HL-60 (cell line): ENCODE results near the gene MNS1.

ENCODE experiments used
- DNase-seq, 2 experiments: peaks; one replicate each; pipeline ENCODE4 v3.0.0-alpha.2; 2010 to 2020; ENCODE audit warnings: low read depth in 1 of 2, low spot score in 1 of 2
- H3K27ac ChIP-seq: fragments of 250-450 bp; sonication (Bioruptor Pico); replicated peaks from 2 replicates; pipeline ENCODE4 v1.5.1; 2020; ENCODE audit warnings: mild to moderate bottlenecking, moderate library complexity
- H3K27me3 ChIP-seq: fragments of 250-450 bp; sonication (Bioruptor Pico); 2 replicates; pipeline ENCODE4 v1.5.1; 2021; ENCODE audit warnings: mild to moderate bottlenecking, moderate library complexity; ENCODE audit not compliant: insufficient read depth, poor library complexity, severe bottlenecking
- H3K4me3 ChIP-seq: replicated peaks from 2 replicates; pipeline ENCODE4 v1.5.1; 2011; ENCODE audit warnings: mild to moderate bottlenecking, control low read depth, low read length; ENCODE audit not compliant: insufficient read depth
- GABPA ChIP-seq: IDR thresholded peaks from 2 replicates; pipeline ENCODE4 v1.6.1; 2012; ENCODE audit warnings: low read depth
- POLR2AphosphoS5 ChIP-seq: IDR thresholded peaks from 2 replicates; pipeline ENCODE4 v1.6.1; 2012; ENCODE audit warnings: low read depth
- SPI1 ChIP-seq: IDR thresholded peaks from 2 replicates; pipeline ENCODE4 v1.6.1; 2012; ENCODE audit warnings: low read depth, mild to moderate bottlenecking, borderline replicate concordance
- TF ChIP-seq, protein P1 (sequence below): IDR thresholded peaks from 2 replicates; pipeline ENCODE4 v1.6.1; 2012; ENCODE audit warnings: low read depth; ENCODE audit not compliant: insufficient replicate concordance
- TF ChIP-seq, protein P2 (sequence below): IDR thresholded peaks from one replicate; pipeline ENCODE4 v1.5.1; 2011; ENCODE audit warnings: low read length, control low read depth, inconsistent platforms; ENCODE audit not compliant: insufficient read depth

Gene MNS1

GRCh38 chr15:56385908-56386307 is 79.0 kb downstream of the MNS1 start:
- no peak overlapping the region for H3K27ac ChIP-seq
- no peak overlapping the region for H3K4me3 ChIP-seq
- DNase-seq, result no peak
- no peak for TF ChIP-seq SPI1
- no peak for TF ChIP-seq GABPA
- no peak for TF ChIP-seq POLR2AphosphoS5
- TF ChIP-seq, protein P1, sequence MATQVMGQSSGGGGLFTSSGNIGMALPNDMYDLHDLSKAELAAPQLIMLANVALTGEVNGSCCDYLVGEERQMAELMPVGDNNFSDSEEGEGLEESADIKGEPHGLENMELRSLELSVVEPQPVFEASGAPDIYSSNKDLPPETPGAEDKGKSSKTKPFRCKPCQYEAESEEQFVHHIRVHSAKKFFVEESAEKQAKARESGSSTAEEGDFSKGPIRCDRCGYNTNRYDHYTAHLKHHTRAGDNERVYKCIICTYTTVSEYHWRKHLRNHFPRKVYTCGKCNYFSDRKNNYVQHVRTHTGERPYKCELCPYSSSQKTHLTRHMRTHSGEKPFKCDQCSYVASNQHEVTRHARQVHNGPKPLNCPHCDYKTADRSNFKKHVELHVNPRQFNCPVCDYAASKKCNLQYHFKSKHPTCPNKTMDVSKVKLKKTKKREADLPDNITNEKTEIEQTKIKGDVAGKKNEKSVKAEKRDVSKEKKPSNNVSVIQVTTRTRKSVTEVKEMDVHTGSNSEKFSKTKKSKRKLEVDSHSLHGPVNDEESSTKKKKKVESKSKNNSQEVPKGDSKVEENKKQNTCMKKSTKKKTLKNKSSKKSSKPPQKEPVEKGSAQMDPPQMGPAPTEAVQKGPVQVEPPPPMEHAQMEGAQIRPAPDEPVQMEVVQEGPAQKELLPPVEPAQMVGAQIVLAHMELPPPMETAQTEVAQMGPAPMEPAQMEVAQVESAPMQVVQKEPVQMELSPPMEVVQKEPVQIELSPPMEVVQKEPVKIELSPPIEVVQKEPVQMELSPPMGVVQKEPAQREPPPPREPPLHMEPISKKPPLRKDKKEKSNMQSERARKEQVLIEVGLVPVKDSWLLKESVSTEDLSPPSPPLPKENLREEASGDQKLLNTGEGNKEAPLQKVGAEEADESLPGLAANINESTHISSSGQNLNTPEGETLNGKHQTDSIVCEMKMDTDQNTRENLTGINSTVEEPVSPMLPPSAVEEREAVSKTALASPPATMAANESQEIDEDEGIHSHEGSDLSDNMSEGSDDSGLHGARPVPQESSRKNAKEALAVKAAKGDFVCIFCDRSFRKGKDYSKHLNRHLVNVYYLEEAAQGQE, result no peak
- TF ChIP-seq, protein P2, sequence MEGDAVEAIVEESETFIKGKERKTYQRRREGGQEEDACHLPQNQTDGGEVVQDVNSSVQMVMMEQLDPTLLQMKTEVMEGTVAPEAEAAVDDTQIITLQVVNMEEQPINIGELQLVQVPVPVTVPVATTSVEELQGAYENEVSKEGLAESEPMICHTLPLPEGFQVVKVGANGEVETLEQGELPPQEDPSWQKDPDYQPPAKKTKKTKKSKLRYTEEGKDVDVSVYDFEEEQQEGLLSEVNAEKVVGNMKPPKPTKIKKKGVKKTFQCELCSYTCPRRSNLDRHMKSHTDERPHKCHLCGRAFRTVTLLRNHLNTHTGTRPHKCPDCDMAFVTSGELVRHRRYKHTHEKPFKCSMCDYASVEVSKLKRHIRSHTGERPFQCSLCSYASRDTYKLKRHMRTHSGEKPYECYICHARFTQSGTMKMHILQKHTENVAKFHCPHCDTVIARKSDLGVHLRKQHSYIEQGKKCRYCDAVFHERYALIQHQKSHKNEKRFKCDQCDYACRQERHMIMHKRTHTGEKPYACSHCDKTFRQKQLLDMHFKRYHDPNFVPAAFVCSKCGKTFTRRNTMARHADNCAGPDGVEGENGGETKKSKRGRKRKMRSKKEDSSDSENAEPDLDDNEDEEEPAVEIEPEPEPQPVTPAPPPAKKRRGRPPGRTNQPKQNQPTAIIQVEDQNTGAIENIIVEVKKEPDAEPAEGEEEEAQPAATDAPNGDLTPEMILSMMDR, result no peak
- H3K27me3 ChIP-seq, result no peaks in the 10 kb centered on the region

DNA sequence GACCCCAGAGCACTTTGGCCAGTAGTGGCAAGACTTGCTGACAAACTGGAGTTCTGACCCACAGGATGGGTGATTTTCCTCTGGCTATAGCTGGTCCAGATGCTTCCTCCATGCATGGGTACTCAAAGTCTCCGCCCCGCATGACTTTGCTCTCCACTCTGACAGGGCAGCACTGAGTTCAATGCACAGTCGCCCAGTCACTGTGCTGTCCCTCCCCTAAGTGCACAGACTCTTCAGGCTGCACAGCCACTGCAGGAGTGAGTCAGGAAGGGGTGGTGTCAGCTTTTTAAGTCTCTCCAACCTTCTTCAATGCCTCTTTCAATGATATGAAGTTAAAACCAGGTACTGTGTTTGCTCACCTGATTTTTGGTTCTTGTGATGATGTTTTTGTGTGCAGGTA is 81.9 kb downstream of the MNS1 start:
- no peak for DNase-seq
- Histone ChIP-seq H3K4me3 (no peak overlapping the region), H3K27me3 (no peaks in the 10 kb centered on the region), H3K27ac (no peak overlapping the region)
- TF ChIP-seq SPI1 (no peak), GABPA (no peak), POLR2AphosphoS5 (no peak)
- TF ChIP-seq, protein P1, result no peak
- TF ChIP-seq, protein P2, result no peak
